HepG2 (cell line): ENCODE results near the gene FRMD8. TPM values are rescaled to one million over a fixed set of nuclear protein-coding genes. Genes with fewer than 3 reads are reported as not detected.

Source experiments
- BRCA1 ChIP-seq: sonication (generic); formaldehyde crosslinking; IDR thresholded peaks from 2 replicates; pipeline ENCODE4 v1.4.0; 2020; ENCODE audit warnings: missing genetic modification reagents
- DDIT3 ChIP-seq: sonication (generic); formaldehyde crosslinking; IDR thresholded peaks from 2 replicates; pipeline ENCODE4 v1.4.0; 2020; ENCODE audit warnings: mild to moderate bottlenecking, missing genetic modification reagents
- KIAA2018 ChIP-seq: sonication (generic); formaldehyde crosslinking; IDR thresholded peaks from 2 replicates; pipeline ENCODE4 v1.5.0; 2020; ENCODE audit warnings: mild to moderate bottlenecking, missing genetic modification reagents, borderline replicate concordance
- MYPOP ChIP-seq: sonication (generic); formaldehyde crosslinking; IDR thresholded peaks from 2 replicates; pipeline ENCODE4 v1.8.1; 2023; ENCODE audit warnings: mild to moderate bottlenecking, moderate library complexity, missing genetic modification reagents
- RFX3 ChIP-seq: IDR thresholded peaks from 2 replicates; pipeline ENCODE4 v1.6.1; 2016; ENCODE audit warnings: missing biosample characterization, missing genetic modification reagents
- RFXANK ChIP-seq: IDR thresholded peaks from 2 replicates; pipeline ENCODE4 v1.6.1; 2016
- SP140L ChIP-seq: sonication (generic); formaldehyde crosslinking; IDR thresholded peaks from 2 replicates; pipeline ENCODE4 v1.4.0; 2020; ENCODE audit warnings: missing genetic modification reagents, borderline replicate concordance
- ZNF12 ChIP-seq: sonication (generic); formaldehyde crosslinking; IDR thresholded peaks from 2 replicates; pipeline ENCODE4 v1.5.0; 2020; ENCODE audit warnings: missing genetic modification reagents
- ZNF256 ChIP-seq: sonication (generic); formaldehyde crosslinking; conservative IDR thresholded peaks from 2 replicates; pipeline ENCODE4 v1.4.0; 2020; ENCODE audit warnings: missing genetic modification reagents
- ZNF879 ChIP-seq: sonication (generic); formaldehyde crosslinking; IDR thresholded peaks from 2 replicates; pipeline ENCODE4 v1.8.1; 2023; ENCODE audit warnings: missing genetic modification reagents
- polyA plus RNA-seq, 8 experiments: library from polyadenylated mRNA; depleted of rRNA in 3 of 8; stranded (reverse) in 7 of 8; unstranded in 1 of 8; fragments of >200 nt; fragmentation: Illumina TruSeq in 4 of 8; extraction: Trizol in 4 of 8; gene quantifications; 2 replicates each; pipeline versions ENCODE4 v1.2.1 to v1.2.3, GENCODE V29; 2011 to 2016; ENCODE audit warnings: low read depth in 4 of 8, missing spikeins in 1 of 8, mixed read lengths in 1 of 8; ENCODE audit not compliant: insufficient read depth in 1 of 8
- total RNA-seq, 5 experiments: library from RNA; depleted of rRNA; stranded (reverse); fragments of >200 nt; fragmentation: Illumina TruSeq; extraction: Trizol; gene quantifications; 2 replicates each; pipeline ENCODE4 v1.2.3, GENCODE V29; 2016; ENCODE audit warnings: low read depth in 1 of 5
- TF ChIP-seq, protein P1 (sequence below): sonication (generic); formaldehyde crosslinking; IDR thresholded peaks from 2 replicates; pipeline ENCODE4 v1.5.1; 2020; ENCODE audit warnings: missing genetic modification reagents, mild to moderate bottlenecking, borderline replicate concordance
- TF ChIP-seq, protein P2 (sequence below): sonication (generic); formaldehyde crosslinking; IDR thresholded peaks from 2 replicates; pipeline ENCODE4 v1.5.1; 2020; ENCODE audit warnings: mild to moderate bottlenecking, missing genetic modification reagents, borderline replicate concordance

Gene FRMD8
- total and polyA plus RNA-seq, 2 of the 13 experiments (the other 11 are each of a cell fraction or from before 2014, with no cell fraction given): 5.8 to 20.6 TPM

GRCh38 chr11:65422633-65423515 is 36.4 kb downstream of the FRMD8 start, which contains the start of gene NEAT1 (continued):
- TF ChIP-seq, protein P1, sequence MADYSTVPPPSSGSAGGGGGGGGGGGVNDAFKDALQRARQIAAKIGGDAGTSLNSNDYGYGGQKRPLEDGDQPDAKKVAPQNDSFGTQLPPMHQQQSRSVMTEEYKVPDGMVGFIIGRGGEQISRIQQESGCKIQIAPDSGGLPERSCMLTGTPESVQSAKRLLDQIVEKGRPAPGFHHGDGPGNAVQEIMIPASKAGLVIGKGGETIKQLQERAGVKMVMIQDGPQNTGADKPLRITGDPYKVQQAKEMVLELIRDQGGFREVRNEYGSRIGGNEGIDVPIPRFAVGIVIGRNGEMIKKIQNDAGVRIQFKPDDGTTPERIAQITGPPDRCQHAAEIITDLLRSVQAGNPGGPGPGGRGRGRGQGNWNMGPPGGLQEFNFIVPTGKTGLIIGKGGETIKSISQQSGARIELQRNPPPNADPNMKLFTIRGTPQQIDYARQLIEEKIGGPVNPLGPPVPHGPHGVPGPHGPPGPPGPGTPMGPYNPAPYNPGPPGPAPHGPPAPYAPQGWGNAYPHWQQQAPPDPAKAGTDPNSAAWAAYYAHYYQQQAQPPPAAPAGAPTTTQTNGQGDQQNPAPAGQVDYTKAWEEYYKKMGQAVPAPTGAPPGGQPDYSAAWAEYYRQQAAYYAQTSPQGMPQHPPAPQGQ (CRISPR knock-in tag): 0 out of 2 replicates have a peak, but pooled peaks have one; percentile 54
- TF ChIP-seq MYPOP (peak; percentile 82; the same call in 1 of the 2 replicates), KIAA2018 (CRISPR knock-in tag) (no peak), SP140L (CRISPR knock-in tag) (no peak), BRCA1 (CRISPR knock-in tag) (peak; percentile 98), ZNF879 (CRISPR knock-in tag) (peak; percentile 45; the same call in 1 of the 2 replicates), RFX3 (CRISPR knock-in tag) (no peak), ZNF12 (CRISPR knock-in tag) (peak; percentile 12; the same call in 1 of the 2 replicates), DDIT3 (CRISPR knock-in tag) (no peak), RFXANK (CRISPR knock-in tag) (peak; percentile 36; the same call in 1 of the 2 replicates), ZNF256 (CRISPR knock-in tag) (peak; percentile 92)
- TF ChIP-seq, protein P2, sequence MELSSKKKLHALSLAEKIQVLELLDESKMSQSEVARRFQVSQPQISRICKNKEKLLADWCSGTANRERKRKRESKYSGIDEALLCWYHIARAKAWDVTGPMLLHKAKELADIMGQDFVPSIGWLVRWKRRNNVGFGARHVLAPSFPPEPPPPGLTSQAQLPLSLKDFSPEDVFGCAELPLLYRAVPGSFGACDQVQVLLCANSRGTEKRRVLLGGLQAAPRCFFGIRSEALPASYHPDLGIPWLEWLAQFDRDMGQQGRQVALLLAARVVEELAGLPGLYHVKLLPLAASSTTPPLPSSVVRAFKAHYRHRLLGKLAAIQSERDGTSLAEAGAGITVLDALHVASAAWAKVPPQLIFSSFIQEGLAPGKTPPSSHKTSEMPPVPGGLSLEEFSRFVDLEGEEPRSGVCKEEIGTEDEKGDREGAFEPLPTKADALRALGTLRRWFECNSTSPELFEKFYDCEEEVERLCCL: no peak
